A549 (cell line): ENCODE measurements around the gene CACNG8. TPM values are rescaled to one million over a fixed set of nuclear protein-coding genes. Genes with fewer than 3 reads are reported as not detected.

Source experiments
- ATAC-seq, 2 experiments: fragments of 200-7000 bp in 1 of 2; fragments of >200 bp in 1 of 2; cut with Nextera tagmentation in 1 of 2; cut with Tn5 transposase in 1 of 2; 3 replicates each; pipeline versions ENCODE4 v1.8.0 to v1.9.1; 2018 to 2020; ENCODE audit warnings: mild to moderate bottlenecking in 1 of 2, moderate library complexity in 1 of 2
- CTCF ChIA-PET: fragments of 300-600 bp; sonication (Branson Sonifier 250); formaldehyde crosslinking; extraction: SDS; loops from one replicate; lab custom pipeline; 2021; ENCODE audit warnings: antibody characterized with exemption, inconsistent platforms; lab: Yijun Ruan, JAX
- POLR2A ChIA-PET: fragments of 350-600 bp; formaldehyde crosslinking; extraction: SDS; loops from one replicate; lab custom pipeline; 2021; ENCODE audit warnings: antibody characterized with exemption, inconsistent platforms; lab: Yijun Ruan, JAX
- DNase-seq, 2 experiments: peaks; one replicate each; pipeline versions ENCODE4 v3.0.0 to v3.0.0-alpha.2; 2011 to 2016; ENCODE audit warnings: low read depth in 1 of 2, low spot score in 1 of 2
- FAIRE-seq: peaks from 2 replicates; lab custom pipeline; 2011; peaks lifted over from hg19 to GRCh38; lab: Jason Lieb, UNC
- H3K27ac ChIP-seq, 2 experiments: fragments of >200 bp; sonication (Bioruptor Twin); formaldehyde crosslinking; 3 replicates each; pipeline ENCODE4 v1.5.1; 2016 to 2017
- H3K4me1 ChIP-seq: fragments of >200 bp; sonication (Bioruptor Twin); formaldehyde crosslinking; 3 replicates; pipeline ENCODE4 v1.6.1; 2016
- H3K4me2 ChIP-seq: fragments of >200 bp; sonication (Bioruptor Twin); formaldehyde crosslinking; 3 replicates; pipeline ENCODE4 v1.6.1; 2016
- H3K4me3 ChIP-seq: fragments of >200 bp; sonication (Bioruptor Twin); formaldehyde crosslinking; 3 replicates; pipeline ENCODE4 v1.5.1; 2016
- H3K9me3 ChIP-seq: fragments of >200 bp; sonication (Bioruptor Twin); formaldehyde crosslinking; 3 replicates; pipeline ENCODE4 v1.6.1; 2016
- CBX8 ChIP-seq: fragments of 200-600 bp; sonication (generic); IDR thresholded peaks from 2 replicates; pipeline ENCODE4 v1.6.1; 2016
- CHD4 ChIP-seq: fragments of 200-600 bp; sonication (generic); IDR thresholded peaks from 2 replicates; pipeline ENCODE4 v1.6.1; 2016; ENCODE audit warnings: antibody characterized with exemption, mild to moderate bottlenecking, borderline replicate concordance
- EHMT2 ChIP-seq: fragments of 200-600 bp; sonication (generic); IDR thresholded peaks from 2 replicates; pipeline ENCODE4 v1.6.1; 2016; ENCODE audit warnings: antibody characterized with exemption, low read depth, mild to moderate bottlenecking, moderate library complexity
- ELK1 ChIP-seq: fragments of 150-350 bp; IDR thresholded peaks from 2 replicates; pipeline ENCODE4 v1.6.1; 2014; ENCODE audit warnings: low read depth, mild to moderate bottlenecking, low read length
- FOXS1 ChIP-seq: fragments of 250-450 bp; sonication (Bioruptor Pico); IDR thresholded peaks from 2 replicates; pipeline ENCODE4 v1.5.0; 2020; ENCODE audit warnings: mild to moderate bottlenecking, moderate library complexity
- HES2 ChIP-seq: fragments of >200 bp; sonication (Bioruptor Twin); formaldehyde crosslinking; IDR thresholded peaks from 2 replicates; pipeline ENCODE4 v1.6.1; 2016
- HMGXB4 ChIP-seq: fragments of 250-450 bp; sonication (Bioruptor Pico); IDR thresholded peaks from 2 replicates; pipeline ENCODE4 v1.5.0; 2021; ENCODE audit warnings: mild to moderate bottlenecking, moderate library complexity, borderline replicate concordance
- HOXA7 ChIP-seq: fragments of 250-450 bp; sonication (Bioruptor Pico); IDR thresholded peaks from 2 replicates; pipeline ENCODE4 v1.5.0; 2020; ENCODE audit warnings: mild to moderate bottlenecking, moderate library complexity
- HOXB5 ChIP-seq: fragments of 250-450 bp; sonication (Bioruptor Pico); IDR thresholded peaks from 2 replicates; pipeline ENCODE4 v1.5.0; 2020; ENCODE audit warnings: mild to moderate bottlenecking, moderate library complexity
- KDM5A ChIP-seq: fragments of 200-600 bp; sonication (generic); IDR thresholded peaks from 2 replicates; pipeline ENCODE4 v1.6.1; 2016; ENCODE audit warnings: antibody characterized with exemption, mild to moderate bottlenecking
- MYC ChIP-seq: IDR thresholded peaks from 2 replicates; pipeline ENCODE4 v1.6.1; 2012; ENCODE audit warnings: mild to moderate bottlenecking, inconsistent platforms, low read length, improper control_type of control experiment, borderline replicate concordance
- PHF8 ChIP-seq: fragments of 200-600 bp; sonication (generic); IDR thresholded peaks from 2 replicates; pipeline ENCODE4 v1.6.1; 2016; ENCODE audit warnings: low read depth, mild to moderate bottlenecking, antibody characterized with exemption, moderate library complexity, borderline replicate concordance
- POLR2A ChIP-seq: IDR thresholded peaks from 2 replicates; pipeline ENCODE4 v1.6.1; 2012; ENCODE audit warnings: mild to moderate bottlenecking, low read length
- RCOR1 ChIP-seq: fragments of 150-350 bp; IDR thresholded peaks from 2 replicates; pipeline ENCODE4 v1.6.1; 2014; ENCODE audit warnings: antibody characterized with exemption, low read length, low read depth
- SMC3 ChIP-seq: fragments of >200 bp; sonication (Bioruptor Twin); formaldehyde crosslinking; IDR thresholded peaks from 3 replicates; pipeline ENCODE4 v1.6.1; 2018; ENCODE audit warnings: inconsistent platforms
- TFCP2L1 ChIP-seq: fragments of 250-450 bp; sonication (Bioruptor Pico); IDR thresholded peaks from 2 replicates; pipeline ENCODE4 v1.5.0; 2021; ENCODE audit warnings: mild to moderate bottlenecking
- USF2 ChIP-seq: fragments of 450-650 bp; IDR thresholded peaks from 2 replicates; pipeline ENCODE4 v1.6.1; 2014; ENCODE audit warnings: antibody characterized with exemption
- ZNF302 ChIP-seq: fragments of 250-450 bp; sonication (Bioruptor Pico); IDR thresholded peaks from 2 replicates; pipeline ENCODE4 v1.9.0; 2021; ENCODE audit warnings: inconsistent platforms, mild to moderate bottlenecking, moderate library complexity
- WGBS: methylation state at CpG from one replicate; pipeline ENCODE4 v1.1.6; 2017; ENCODE audit errors: missing lambda C conversion rate; 5-methylcytosine and 5-hydroxymethylcytosine counted together
- polyA plus RNA-seq, 4 experiments: library from polyadenylated mRNA; depleted of rRNA in 3 of 4; stranded (reverse); fragments of >200 nt; fragmentation: RNase III in 1 of 4; extraction: RNeasy Plus Mini Kit Qiagen cat#74134 plus additional on column Dnase treatment in 1 of 4; gene quantifications; 2 replicates in 3 of 4; 3 replicates in 1 of 4; pipeline ENCODE4 v1.2.3, GENCODE V29; 2011 to 2017
- TF ChIP-seq, protein P1 (sequence below): fragments of >200 bp; sonication (Bioruptor Twin); formaldehyde crosslinking; IDR thresholded peaks from 3 replicates; pipeline ENCODE4 v1.6.1; 2016
- TF ChIP-seq, protein P2 (sequence below): IDR thresholded peaks from 2 replicates; pipeline ENCODE4 v1.6.1; 2012; ENCODE audit warnings: low read depth, borderline replicate concordance
- TF ChIP-seq, protein P3 (sequence below): fragments of >200 bp; sonication (Bioruptor Twin); formaldehyde crosslinking; IDR thresholded peaks from 3 replicates; pipeline ENCODE4 v1.5.1; 2016

Gene CACNG8
- polyA plus RNA-seq, 2 of the 4 experiments (the other 2 are of a cell fraction): 1.1 to 5.8 TPM

DNA sequence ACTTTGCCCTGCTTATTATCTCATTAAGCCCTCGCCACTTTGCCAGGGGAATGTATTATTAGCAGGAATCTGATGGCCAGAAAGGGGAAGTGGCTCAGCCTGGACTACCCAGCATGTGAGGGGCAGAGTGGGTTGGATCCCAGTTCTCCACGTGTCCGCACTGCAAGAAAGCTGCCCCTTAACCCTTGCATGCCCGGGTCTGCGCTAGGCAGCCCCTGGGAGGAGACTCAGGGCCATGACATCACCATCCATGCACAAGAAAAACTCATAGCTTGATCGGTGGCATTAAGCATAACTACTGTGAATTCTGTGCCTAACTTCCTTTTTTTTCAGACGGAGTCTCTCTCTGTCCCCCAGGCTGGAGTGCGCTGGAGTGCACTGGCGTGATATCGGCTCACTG is 8.9 kb downstream of the CACNG8 start:
- no peaks in the 10 kb centered on the region for H3K4me1 ChIP-seq
- DNase-seq (no peak), ATAC-seq (peak in 1 of 2 experiments; percentile 26; a peak in 2 of 6 replicates), FAIRE-seq (no peak)
- H3K27ac ChIP-seq: no peak overlapping the region
- H3K4me3 ChIP-seq: no peak overlapping the region
- TF ChIP-seq HOXA7 (no peak), POLR2A (no peak), CHD4 (no peak), ELK1 (no peak), HOXB5 (CRISPR knock-in tag) (no peak), CBX8 (no peak), FOXS1 (CRISPR knock-in tag) (no peak), KDM5A (no peak)
- TF ChIP-seq, protein P1, sequence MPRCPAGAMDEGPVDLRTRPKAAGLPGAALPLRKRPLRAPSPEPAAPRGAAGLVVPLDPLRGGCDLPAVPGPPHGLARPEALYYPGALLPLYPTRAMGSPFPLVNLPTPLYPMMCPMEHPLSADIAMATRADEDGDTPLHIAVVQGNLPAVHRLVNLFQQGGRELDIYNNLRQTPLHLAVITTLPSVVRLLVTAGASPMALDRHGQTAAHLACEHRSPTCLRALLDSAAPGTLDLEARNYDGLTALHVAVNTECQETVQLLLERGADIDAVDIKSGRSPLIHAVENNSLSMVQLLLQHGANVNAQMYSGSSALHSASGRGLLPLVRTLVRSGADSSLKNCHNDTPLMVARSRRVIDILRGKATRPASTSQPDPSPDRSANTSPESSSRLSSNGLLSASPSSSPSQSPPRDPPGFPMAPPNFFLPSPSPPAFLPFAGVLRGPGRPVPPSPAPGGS: no peak
- TF ChIP-seq, all 56 proteins: peak for 0
- POLR2A ChIA-PET: no interaction called here
- Histone ChIP-seq H3K4me2 (no peak overlapping the region), H3K9me3 (no peaks in the 10 kb centered on the region)
- 76% methylated on average over 10 of the region's 10 CpGs for WGBS
- CTCF ChIA-PET: interaction anchor here (0.8 to 1.5 kb wide), 4 partner anchors 25 to 125 kb away, joined by 3 to 6 read pairs (median 3); no protein-coding TSS in a partner anchor

DNA sequence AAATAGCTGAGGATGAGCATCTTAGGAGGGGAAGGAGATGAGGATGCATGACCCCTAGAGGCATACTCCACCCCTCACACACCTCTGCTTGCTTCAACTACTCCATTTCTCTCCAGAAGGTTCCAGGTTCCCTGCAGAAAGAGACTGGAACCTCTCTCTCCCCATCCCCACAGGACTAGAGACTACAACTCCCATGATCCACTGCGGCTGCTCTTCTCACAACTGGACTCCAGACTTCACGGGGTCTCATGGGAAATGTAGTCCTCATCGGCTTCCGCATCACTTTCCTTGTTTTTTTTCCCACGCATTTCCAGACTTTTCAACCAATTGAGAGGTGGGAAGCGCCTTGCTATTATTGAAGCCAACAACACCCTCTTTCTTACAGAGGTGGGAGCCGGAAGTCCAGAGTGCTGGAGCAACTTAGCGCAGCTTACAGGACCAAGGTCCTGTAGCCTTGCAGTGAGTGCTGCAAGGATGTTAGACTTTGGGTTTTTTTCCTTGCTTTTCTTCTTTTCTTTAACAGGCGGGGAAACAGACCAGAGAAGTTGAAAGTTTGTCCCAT is 14.8 kb downstream of the CACNG8 start:
- TF ChIP-seq, protein P2, sequence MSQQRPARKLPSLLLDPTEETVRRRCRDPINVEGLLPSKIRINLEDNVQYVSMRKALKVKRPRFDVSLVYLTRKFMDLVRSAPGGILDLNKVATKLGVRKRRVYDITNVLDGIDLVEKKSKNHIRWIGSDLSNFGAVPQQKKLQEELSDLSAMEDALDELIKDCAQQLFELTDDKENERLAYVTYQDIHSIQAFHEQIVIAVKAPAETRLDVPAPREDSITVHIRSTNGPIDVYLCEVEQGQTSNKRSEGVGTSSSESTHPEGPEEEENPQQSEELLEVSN: peak; percentile 91
- no peak for TF ChIP-seq EHMT2
- TF ChIP-seq PHF8: no peak
- TF ChIP-seq USF2: 0 out of 2 replicates have a peak, but pooled peaks have one; percentile 36
- FAIRE-seq (peak; percentile 98), DNase-seq (peak; percentile 90 to 96), ATAC-seq (peak; percentile 17 to 41)
- Histone ChIP-seq H3K4me2 (peak overlapping the region; percentile 84), H3K4me1 (peaks cover 10% of the 10 kb centered on the region; the same call in 2 of the 3 replicates), H3K27ac (peak overlapping the region; percentile 70 to 97), H3K9me3 (no peaks in the 10 kb centered on the region), H3K4me3 (peak overlapping the region; percentile 39)
- ChIA-PET CTCF (interaction anchor here (0.7 to 2.6 kb wide), 3 partner anchors 32 to 50 kb away, joined by 4 to 22 read pairs (median 5); no protein-coding TSS in a partner anchor), POLR2A (no interaction called here)
- 0% methylated on average over 9 of the region's 9 CpGs for WGBS

DNA sequence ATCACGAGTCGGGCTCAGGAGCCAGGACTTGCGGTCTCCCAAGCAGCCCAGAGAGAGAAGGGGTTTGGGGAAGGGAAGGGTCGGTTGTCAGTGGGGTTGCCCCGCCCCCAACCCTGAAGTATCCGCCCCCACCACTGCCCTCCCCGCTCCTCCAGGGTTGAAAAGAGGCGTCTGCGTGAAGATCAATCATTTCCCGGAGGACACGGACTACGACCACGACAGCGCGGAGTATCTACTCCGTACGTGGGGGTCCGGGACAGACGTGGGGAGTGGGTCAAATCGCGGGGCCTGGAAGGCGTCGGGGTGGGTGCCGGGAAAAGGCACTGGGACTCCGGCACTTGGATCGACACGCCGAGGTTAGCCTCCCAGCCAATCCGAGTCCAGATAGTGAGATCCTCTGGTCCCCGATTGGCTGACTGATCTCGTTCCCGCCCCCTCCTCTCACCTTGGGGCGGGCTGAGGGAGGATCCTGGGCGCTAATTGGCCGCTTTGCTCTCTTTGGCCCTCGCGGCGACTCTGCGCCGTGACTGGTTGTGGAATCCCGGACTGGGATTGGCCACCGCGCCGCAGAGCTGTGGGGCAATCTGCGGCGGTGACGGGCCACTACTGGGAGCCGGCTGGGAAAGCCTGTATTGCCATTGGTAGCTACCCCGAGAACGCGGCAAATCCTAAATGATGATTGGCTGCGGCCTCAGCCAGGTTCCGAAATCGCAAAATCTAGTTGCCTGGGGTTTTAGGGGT is 15.4 kb downstream of the CACNG8 start:
- Histone ChIP-seq H3K4me3 (peak overlapping the region; percentile 69), H3K27ac (peak overlapping the region; percentile 84 to 97), H3K4me1 (peaks cover 15% of the 10 kb centered on the region), H3K4me2 (peak overlapping the region; percentile 84), H3K9me3 (no peaks in the 10 kb centered on the region)
- ATAC-seq (peak; percentile 57 to 72), DNase-seq (peak; percentile 99 to 100), FAIRE-seq (peak; percentile 99)
- WGBS: 3% methylated on average over 28 of the region's 54 CpGs
- CTCF ChIA-PET: interaction anchor here (1.1 kb wide), 1 partner anchor 45 kb away, joined by 6 read pairs; no protein-coding TSS in a partner anchor
- POLR2A ChIA-PET: interaction anchor here (0.5 to 1.1 kb wide), 12 partner anchors 11 to 159 kb away, joined by 3 to 14 read pairs (median 3); partner anchors contain the start of genes CNOT3, MYADM, PRPF31 and TFPT
- TF ChIP-seq SMC3 (no peak), ZNF302 (CRISPR knock-in tag) (no peak), HES2 (no peak), RCOR1 (no peak), MYC (no peak), KDM5A (no peak), HMGXB4 (CRISPR knock-in tag) (no peak), TFCP2L1 (CRISPR knock-in tag) (peak; percentile 62; the same call in 1 of the 2 replicates)
- TF ChIP-seq, protein P1: peak; percentile 30; the same call in 1 of the 3 replicates
- TF ChIP-seq, protein P3, sequence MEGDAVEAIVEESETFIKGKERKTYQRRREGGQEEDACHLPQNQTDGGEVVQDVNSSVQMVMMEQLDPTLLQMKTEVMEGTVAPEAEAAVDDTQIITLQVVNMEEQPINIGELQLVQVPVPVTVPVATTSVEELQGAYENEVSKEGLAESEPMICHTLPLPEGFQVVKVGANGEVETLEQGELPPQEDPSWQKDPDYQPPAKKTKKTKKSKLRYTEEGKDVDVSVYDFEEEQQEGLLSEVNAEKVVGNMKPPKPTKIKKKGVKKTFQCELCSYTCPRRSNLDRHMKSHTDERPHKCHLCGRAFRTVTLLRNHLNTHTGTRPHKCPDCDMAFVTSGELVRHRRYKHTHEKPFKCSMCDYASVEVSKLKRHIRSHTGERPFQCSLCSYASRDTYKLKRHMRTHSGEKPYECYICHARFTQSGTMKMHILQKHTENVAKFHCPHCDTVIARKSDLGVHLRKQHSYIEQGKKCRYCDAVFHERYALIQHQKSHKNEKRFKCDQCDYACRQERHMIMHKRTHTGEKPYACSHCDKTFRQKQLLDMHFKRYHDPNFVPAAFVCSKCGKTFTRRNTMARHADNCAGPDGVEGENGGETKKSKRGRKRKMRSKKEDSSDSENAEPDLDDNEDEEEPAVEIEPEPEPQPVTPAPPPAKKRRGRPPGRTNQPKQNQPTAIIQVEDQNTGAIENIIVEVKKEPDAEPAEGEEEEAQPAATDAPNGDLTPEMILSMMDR: no peak
